Measurements from ENCODE around the gene RGS9. TPM values are rescaled to one million over a fixed set of nuclear protein-coding genes. Genes with fewer than 3 reads are reported as not detected.

Gene RGS9
- total and polyA plus RNA-seq, 2 of the 13 experiments (the other 11 are each of a cell fraction or from before 2014, with no cell fraction given): 0.44 to 0.74 TPM

GRCh38 chr17:65246252-65246651, 109.1 kb downstream of the RGS9 start:
- intact Hi-C loops (cut with micrococcal nuclease; ENCODE audit: unreplicated experiment): no loop called here
- no TSS peak for BruUV-seq (replicated peaks)
- WGBS (ENCODE audit: low lambda C conversion rate): 39% methylated on average over 4 of the region's 4 CpGs
- POLR2A ChIA-PET: no interaction called here
- H4K20me1 ChIP-seq (ENCODE audit: insufficient read depth, low read length): no peaks in the 10 kb centered on the region
- no peaks in the 10 kb centered on the region for H3K36me3 ChIP-seq (replicated peaks in 1 of 2; ENCODE audit: control insufficient read depth in 1 of 2, insufficient read depth in 2 of 2, low read length in 2 of 2)
- H3K27ac ChIP-seq (ENCODE audit: extremely low read length, insufficient read depth, low read length): no peak overlapping the region
- in situ Hi-C loops (cut with HindIII; ENCODE audit: extremely low pct_ligation_motif_present, low pct_unique_long_range_greater_than_20kb): no loop called here
- no peaks in the 10 kb centered on the region for H3K9me3 ChIP-seq (ENCODE audit: low read length)
- 0 out of 5 replicates have a peak, but pooled peaks cover 0 to 12% of the 10 kb centered on the region in 2 experiments for H3K27me3 ChIP-seq (ENCODE audit: control insufficient read depth in 1 of 2, insufficient read depth in 2 of 2, low read length in 2 of 2)
- no peak overlapping the region for H3K4me2 ChIP-seq (ENCODE audit: low read depth, low read length)
- TF ChIP-seq ZNF75D (CRISPR knock-in tag; IDR thresholded peaks at IDR 0.05; ENCODE audit: borderline replicate concordance) (no peak), ATF7 (IDR thresholded peaks at IDR 0.05) (peak; percentile 90), ATF7 (CRISPR knock-in tag; IDR thresholded peaks at IDR 0.05) (no peak)
- no peak for FAIRE-seq
- no peak for ATAC-seq
- H3K9ac ChIP-seq (ENCODE audit: insufficient read depth, low read depth, low read length): no peak overlapping the region
- no peaks in the 10 kb centered on the region for H3K79me2 ChIP-seq (ENCODE audit: insufficient read depth, low read length)
- no peak for DNase-seq (ENCODE audit: low spot score)
- 0 out of 2 replicates have a peak, but pooled peaks cover 5% of the 10 kb centered on the region for H3K4me1 ChIP-seq (ENCODE audit: insufficient read depth, low read length)
- no peak overlapping the region for H2AFZ ChIP-seq (ENCODE audit: low read length)
- CTCF ChIA-PET (ENCODE audit: low intra/inter-chr PET ratio, low total read pairs): no interaction called here
- H3K4me3 ChIP-seq (replicated peaks in 1 of 3; ENCODE audit: insufficient read depth in 1 of 3, low read depth in 2 of 3, low read length in 3 of 3): no peak overlapping the region

GRCh38 chr17:65249774-65250173, 112.6 kb downstream of the RGS9 start:
- Histone ChIP-seq H3K36me3 (replicated peaks in 1 of 2; ENCODE audit: control insufficient read depth in 1 of 2, insufficient read depth in 2 of 2, low read length in 2 of 2) (no peaks in the 10 kb centered on the region), H3K4me2 (ENCODE audit: low read depth, low read length) (no peak overlapping the region), H3K9ac (ENCODE audit: insufficient read depth, low read depth, low read length) (no peak overlapping the region), H3K9me3 (ENCODE audit: low read length) (no peaks in the 10 kb centered on the region), H3K4me1 (ENCODE audit: insufficient read depth, low read length) (0 out of 2 replicates have a peak, but pooled peaks cover 5% of the 10 kb centered on the region), H3K4me3 (replicated peaks in 1 of 3; ENCODE audit: insufficient read depth in 1 of 3, low read depth in 2 of 3, low read length in 3 of 3) (no peak overlapping the region), H4K20me1 (ENCODE audit: insufficient read depth, low read length) (no peaks in the 10 kb centered on the region), H3K27me3 (ENCODE audit: control insufficient read depth in 1 of 2, insufficient read depth in 2 of 2, low read length in 2 of 2) (0 out of 5 replicates have a peak, but pooled peaks cover 0 to 5% of the 10 kb centered on the region in 2 experiments), H3K79me2 (ENCODE audit: insufficient read depth, low read length) (no peaks in the 10 kb centered on the region), H2AFZ (ENCODE audit: low read length) (no peak overlapping the region), H3K27ac (ENCODE audit: extremely low read length, insufficient read depth, low read length) (no peak overlapping the region)
- BruUV-seq (replicated peaks): no TSS peak
- ChIA-PET POLR2A (no interaction called here), CTCF (ENCODE audit: low intra/inter-chr PET ratio, low total read pairs) (no interaction called here)
- FAIRE-seq: no peak
- WGBS (ENCODE audit: low lambda C conversion rate): 97% methylated on average over 2 of the region's 2 CpGs
- ATAC-seq: no peak
- intact Hi-C loops (cut with micrococcal nuclease; ENCODE audit: unreplicated experiment) (no loop called here), in situ Hi-C loops (cut with HindIII; ENCODE audit: extremely low pct_ligation_motif_present, low pct_unique_long_range_greater_than_20kb) (no loop called here)
- no peak for DNase-seq (ENCODE audit: low spot score)
- TF ChIP-seq ZNF558 (CRISPR knock-in tag; IDR thresholded peaks at IDR 0.05; ENCODE audit: borderline replicate concordance): no peak
- no peak for TF ChIP-seq RBM22 (optimal IDR thresholded peaks at IDR 0.05; ENCODE audit: low read length)
- no peak for TF ChIP-seq SP140L (CRISPR knock-in tag; IDR thresholded peaks at IDR 0.05; ENCODE audit: borderline replicate concordance)
- TF ChIP-seq ATF7-NPFF (CRISPR knock-in tag; IDR thresholded peaks at IDR 0.05; ENCODE audit: low read depth): no peak
- no peak for TF ChIP-seq IRF1 (CRISPR knock-in tag; IDR thresholded peaks at IDR 0.05; ENCODE audit: low read depth)
- no peak for TF ChIP-seq ASH2L (IDR thresholded peaks at IDR 0.05; ENCODE audit: insufficient read length, low read depth, low read length)
- TF ChIP-seq SNRNP70 (IDR thresholded peaks at IDR 0.05; ENCODE audit: low read depth, low read length): no peak
- no peak for TF ChIP-seq CERS6 (CRISPR knock-in tag; IDR thresholded peaks at IDR 0.05)
- TF ChIP-seq ZIK1 (CRISPR knock-in tag; IDR thresholded peaks at IDR 0.05; ENCODE audit: borderline replicate concordance, low read depth): no peak
- TF ChIP-seq ZFX (CRISPR knock-in tag; IDR thresholded peaks at IDR 0.05; ENCODE audit: low read depth): no peak
- no peak for TF ChIP-seq SMAD3 (CRISPR knock-in tag; IDR thresholded peaks at IDR 0.05)

Measured in HepG2 (cell line).